ENCODE results near the gene PRKCH. TPM values are rescaled to one million over a fixed set of nuclear protein-coding genes. Genes with fewer than 3 reads are reported as not detected.

Gene PRKCH
- total RNA-seq, 1 experiment from 2014 or later, result 5.2 TPM

DNA sequence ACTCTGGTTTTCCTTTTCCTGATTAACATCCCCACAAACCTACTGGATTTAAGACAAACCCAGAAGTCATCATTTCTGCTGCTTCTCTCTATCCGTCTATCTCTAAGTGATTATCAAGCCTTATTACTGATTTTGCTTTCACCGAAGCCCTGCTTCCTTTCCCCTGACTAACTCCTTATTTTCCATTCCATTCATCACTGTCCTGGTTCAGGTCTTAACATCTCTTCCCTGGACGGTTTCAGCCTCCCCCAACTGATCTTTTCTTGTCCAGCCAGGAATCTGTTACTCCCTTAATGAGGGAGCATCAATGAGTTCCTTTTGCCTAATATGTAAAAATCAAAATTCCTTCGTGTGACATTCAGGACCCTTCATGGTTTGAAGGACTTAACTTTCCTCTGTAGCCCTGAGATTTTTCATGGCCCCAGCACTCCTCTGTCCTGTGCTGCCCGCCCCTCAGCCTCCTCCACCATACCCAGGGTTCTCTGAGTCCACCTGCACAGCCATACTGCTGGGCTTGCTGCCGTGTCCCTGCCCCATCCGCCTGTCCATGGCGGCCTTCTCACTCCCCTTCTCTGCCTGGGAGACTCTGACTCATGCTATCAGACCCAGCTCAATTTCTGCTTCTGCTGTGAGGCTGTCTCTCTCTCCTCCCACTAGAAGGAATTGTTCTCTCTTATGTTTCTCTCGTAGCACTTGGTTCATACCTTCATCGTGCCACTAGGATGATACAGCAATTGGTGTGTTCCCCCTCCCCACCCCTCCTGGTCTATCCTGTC is 206.1 kb downstream of the PRKCH start:
- H3K27ac ChIP-seq (ENCODE audit: insufficient read length, low read depth, low read length), result no peak overlapping the region
- no peak for DNase-seq
- H2BK20ac ChIP-seq (ENCODE audit: low read depth, low read length, poor library complexity, severe bottlenecking), result no peak overlapping the region

More for the DNA sequence above, 206.1 kb downstream of the PRKCH start:
- H3K18ac ChIP-seq (ENCODE audit: insufficient read length, low read depth, low read length), result peak overlapping the region; percentile 56
- no peaks in the 10 kb centered on the region for H3K23me2 ChIP-seq (ENCODE audit: insufficient read length, low read depth, low read length, poor library complexity, severe bottlenecking)
- no peak overlapping the region for H3K4me2 ChIP-seq (ENCODE audit: insufficient read depth, insufficient read length, low read length)
- no peaks in the 10 kb centered on the region for H4K20me1 ChIP-seq (ENCODE audit: control insufficient read depth, insufficient read depth, insufficient read length)
- no peak overlapping the region for H3K23ac ChIP-seq (ENCODE audit: insufficient read length, low read depth, low read length)
- H2BK120ac ChIP-seq (ENCODE audit: low read depth, low read length, poor library complexity, severe bottlenecking), result no peak overlapping the region
- H3K9me3 ChIP-seq (ENCODE audit: control insufficient read depth, low read depth, low read length), result no peaks in the 10 kb centered on the region
- no peak overlapping the region; the same call in 1 of the 2 replicates for H3K14ac ChIP-seq (ENCODE audit: insufficient read depth, low read length)
- Mint-ChIP-seq H3K36me3 (ENCODE audit: insufficient read depth in 1 of 3, low read depth in 3 of 3) (no peaks in the 10 kb centered on the region), H3K27ac (peak overlapping the region in 1 of 3 experiments; percentile 32; a peak in 3 of 7 replicates), H3K27me3 (ENCODE audit: low read depth) (no peaks in the 10 kb centered on the region), H3K9me3 (no peaks in the 10 kb centered on the region), H3K4me3 (no peak overlapping the region), H3K4me1 (peaks cover 34 to 37% of the 10 kb centered on the region in 2 experiments)
- no peaks in the 10 kb centered on the region for H3K27me3 ChIP-seq (ENCODE audit: insufficient read depth, low read length)
- no peak overlapping the region for H3T11ph ChIP-seq (ENCODE audit: low read length)
- no peak overlapping the region for H4K8ac ChIP-seq (replicated peaks; ENCODE audit: insufficient read length, low read depth, low read length)
- H2AK5ac ChIP-seq (ENCODE audit: insufficient read length, low read length), result no peak overlapping the region
- H2BK5ac ChIP-seq (ENCODE audit: insufficient read length, low read length), result no peak overlapping the region
- 0 out of 2 replicates have a peak, but pooled peaks cover 2% of the 10 kb centered on the region for H3K79me2 ChIP-seq (ENCODE audit: insufficient read depth, low read length)
- no peak overlapping the region for H4K5ac ChIP-seq (ENCODE audit: insufficient read length, low read depth, low read length)
- no CpG with 5 or more reads among the region's 10 CpGs for WGBS (ENCODE audit: extremely low coverage, insufficient read length, low lambda C conversion rate)
- no peak overlapping the region for H3K9ac ChIP-seq (ENCODE audit: extremely low read depth, insufficient read length, low read length)
- TF ChIP-seq CTCF (conservative IDR thresholded peaks at IDR 0.05), result no peak
- H3K56ac ChIP-seq (ENCODE audit: insufficient read length, low read depth, low read length), result no peak overlapping the region
- H3K79me1 ChIP-seq (ENCODE audit: insufficient read depth, low read depth, low read length, poor library complexity, severe bottlenecking), result no peaks in the 10 kb centered on the region
- H2BK12ac ChIP-seq (ENCODE audit: insufficient read length, low read depth, low read length), result no peak overlapping the region
- peaks cover 12% of the 10 kb centered on the region for H3K4me1 ChIP-seq (ENCODE audit: insufficient read depth, low read length)
- H4K91ac ChIP-seq (ENCODE audit: insufficient read length, low read depth, low read length), result no peak overlapping the region
- no peak overlapping the region for H2BK15ac ChIP-seq (ENCODE audit: low read depth, low read length)
- no peak overlapping the region for H3K4ac ChIP-seq (ENCODE audit: low read depth, low read length)
- no peak overlapping the region for H2AFZ ChIP-seq (ENCODE audit: low read length)
